Activated CD4-positive, alpha-beta T cell treated with anti-CD3 and anti-CD28 coated beads for 24 hours (primary cell): ENCODE data around the gene SLC6A9.

Experiments used
- DNase-seq, 2 donors: peaks; one replicate each; pipeline ENCODE4 v3.0.0-alpha.2; 2020; ENCODE audit warnings: low read depth in 2 of 2

SLC6A9 gene

GRCh38 chr1:44031252-44032169 lies at the start of gene SLC6A9:
SLC6A9 (minus strand) TSS chr1:44031462; CDS start chr1:44024277, 7,185 bp downstream.
- peak; percentile 37 to 38 for DNase-seq

- DNase-seq: no peak
Observed at GRCh38 chr1:44079566-44079965, 48.3 kb upstream of the SLC6A9 start.

GRCh38 chr1:44078104-44078503 lies 46.8 kb upstream of the SLC6A9 start:
- no peak for DNase-seq

- no peak for DNase-seq
Observed at GRCh38 chr1:44077421-44077820, 46.2 kb upstream of the SLC6A9 start.

GRCh38 chr1:44076066-44076465 lies 44.8 kb upstream of the SLC6A9 start:
- DNase-seq: no peak

GRCh38 chr1:44074415-44074814 lies 43.2 kb upstream of the SLC6A9 start:
- DNase-seq: no peak

GRCh38 chr1:44073528-44073927 lies 42.3 kb upstream of the SLC6A9 start:
- DNase-seq: no peak

- DNase-seq: no peak
Observed at GRCh38 chr1:44072821-44073220, 41.6 kb upstream of the SLC6A9 start.

- DNase-seq: no peak
Observed at GRCh38 chr1:44072204-44072603, 40.9 kb upstream of the SLC6A9 start.

- no peak for DNase-seq
Observed at GRCh38 chr1:44071461-44071860, 40.2 kb upstream of the SLC6A9 start.

- DNase-seq: no peak
Observed at GRCh38 chr1:44068442-44068921, 37.2 kb upstream of the SLC6A9 start.

- DNase-seq: no peak
Observed at GRCh38 chr1:44067266-44068250, 36.3 kb upstream of the SLC6A9 start.

GRCh38 chr1:44062656-44063179 lies 31.5 kb upstream of the SLC6A9 start:
- no peak for DNase-seq

GRCh38 chr1:44061857-44062256 lies 30.6 kb upstream of the SLC6A9 start:
- DNase-seq: no peak

GRCh38 chr1:44060830-44061267 lies 29.6 kb upstream of the SLC6A9 start:
- no peak for DNase-seq

- no peak for DNase-seq
Observed at GRCh38 chr1:44059664-44060355, 28.5 kb upstream of the SLC6A9 start.

GRCh38 chr1:44059212-44059611 lies 27.9 kb upstream of the SLC6A9 start:
- DNase-seq: no peak

GRCh38 chr1:44057293-44057692 lies 26.0 kb upstream of the SLC6A9 start:
- DNase-seq: no peak

- no peak for DNase-seq
Observed at GRCh38 chr1:44053394-44053793, 22.1 kb upstream of the SLC6A9 start.

- DNase-seq: no peak
Observed at GRCh38 chr1:44050261-44050660, 19.0 kb upstream of the SLC6A9 start.

- DNase-seq: no peak
Observed at GRCh38 chr1:44049839-44050238, 18.6 kb upstream of the SLC6A9 start.
